Thyroid gland (tissue), 4 donors: ENCODE results near the gene PTPA. TPM values are rescaled to one million over a fixed set of nuclear protein-coding genes. Genes with fewer than 3 reads are reported as not detected.

Experiments used
- DNase-seq, 2 donors: peaks; one replicate each; pipeline ENCODE4 v3.0.0-alpha.2; 2019
- H3K27ac ChIP-seq, 3 donors: fragments of 200-600 bp; sonication (generic); 1 replicate in 2 of 3; 2 replicates in 1 of 3; pipeline ENCODE4 v1.5.1; 2016 to 2019; ENCODE audit warnings: mild to moderate bottlenecking in 1 of 3, moderate library complexity in 1 of 3
- H3K27me3 ChIP-seq: fragments of 200-600 bp; sonication (generic); one replicate; pipeline ENCODE4 v1.5.1; 2019
- H3K36me3 ChIP-seq, 2 donors: fragments of 200-600 bp; sonication (generic); one replicate each; pipeline ENCODE4 v1.5.1; 2016 to 2019
- H3K4me1 ChIP-seq, 2 donors: fragments of 200-600 bp; sonication (generic); one replicate each; pipeline ENCODE4 v1.5.1; 2017 to 2019
- H3K4me3 ChIP-seq, 3 donors: fragments of 200-600 bp; sonication (generic); replicated peaks in 1 of 3; 1 replicate in 2 of 3; 2 replicates in 1 of 3; pipeline ENCODE4 v1.5.1; 2016; ENCODE audit warnings: mild to moderate bottlenecking in 1 of 3
- H3K9me3 ChIP-seq: fragments of 200-600 bp; sonication (generic); one replicate; pipeline ENCODE4 v1.5.1; 2017
- POLR2A ChIP-seq, 2 donors: fragments of 450-650 bp; IDR thresholded peaks; one replicate each; pipeline ENCODE4 v1.6.1; 2017; ENCODE audit warnings: antibody characterized with exemption in 2 of 2, mild to moderate bottlenecking in 2 of 2, moderate library complexity in 1 of 2
- WGBS, 2 donors: methylation state at CpG; one replicate each; pipeline ENCODE4 v1.1.5; 2017; 5-methylcytosine and 5-hydroxymethylcytosine counted together
- intact Hi-C: fragments of 100-400 bp; cut with DNase I; formaldehyde crosslinking; loops from one replicate; pipeline ENCODE4 v1.15.1; 2023
- total RNA-seq, 4 donors: library from RNA; depleted of rRNA; stranded (reverse); fragments of >200 nt; gene quantifications; one replicate each; pipeline ENCODE4 v1.2.3, GENCODE V29; 2016
- TF ChIP-seq, protein P1 (sequence below), 6 experiments: fragments of 200-600 bp in 3 of 6; fragments of 450-650 bp in 3 of 6; sonication (generic) in 3 of 6; IDR thresholded peaks; one replicate each; pipeline ENCODE4 v1.5.1; 2016 to 2019; ENCODE audit warnings: antibody characterized with exemption in 6 of 6, mild to moderate bottlenecking in 2 of 6, inconsistent platforms in 1 of 6, moderate library complexity in 1 of 6

Gene PTPA
- total RNA-seq, 4 donors from 2014 or later, result 45.0 to 117 (median 89.5) TPM

GRCh38 chr9:129077236-129077635, 34.0 kb upstream of the PTPA start:
- intact Hi-C loops, result no loop called here
- Histone ChIP-seq H3K27me3 (no peaks in the 10 kb centered on the region), H3K4me3 (no peak overlapping the region), H3K27ac (no peak overlapping the region), H3K9me3 (no peaks in the 10 kb centered on the region), H3K36me3 (no peaks in the 10 kb centered on the region), H3K4me1 (peaks cover 8 to 15% of the 10 kb centered on the region in 2 donors)
- WGBS, 2 donors, result 88 to 92% methylated on average over 10 of the region's 10 CpGs
- DNase-seq, result no peak
- TF ChIP-seq, protein P1, sequence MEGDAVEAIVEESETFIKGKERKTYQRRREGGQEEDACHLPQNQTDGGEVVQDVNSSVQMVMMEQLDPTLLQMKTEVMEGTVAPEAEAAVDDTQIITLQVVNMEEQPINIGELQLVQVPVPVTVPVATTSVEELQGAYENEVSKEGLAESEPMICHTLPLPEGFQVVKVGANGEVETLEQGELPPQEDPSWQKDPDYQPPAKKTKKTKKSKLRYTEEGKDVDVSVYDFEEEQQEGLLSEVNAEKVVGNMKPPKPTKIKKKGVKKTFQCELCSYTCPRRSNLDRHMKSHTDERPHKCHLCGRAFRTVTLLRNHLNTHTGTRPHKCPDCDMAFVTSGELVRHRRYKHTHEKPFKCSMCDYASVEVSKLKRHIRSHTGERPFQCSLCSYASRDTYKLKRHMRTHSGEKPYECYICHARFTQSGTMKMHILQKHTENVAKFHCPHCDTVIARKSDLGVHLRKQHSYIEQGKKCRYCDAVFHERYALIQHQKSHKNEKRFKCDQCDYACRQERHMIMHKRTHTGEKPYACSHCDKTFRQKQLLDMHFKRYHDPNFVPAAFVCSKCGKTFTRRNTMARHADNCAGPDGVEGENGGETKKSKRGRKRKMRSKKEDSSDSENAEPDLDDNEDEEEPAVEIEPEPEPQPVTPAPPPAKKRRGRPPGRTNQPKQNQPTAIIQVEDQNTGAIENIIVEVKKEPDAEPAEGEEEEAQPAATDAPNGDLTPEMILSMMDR (IDR thresholded peaks at IDR 0.05), result no peak
- TF ChIP-seq POLR2A (IDR thresholded peaks at IDR 0.05), result no peak

- Histone ChIP-seq H3K36me3 (no peaks in the 10 kb centered on the region), H3K27ac (no peak overlapping the region), H3K27me3 (no peaks in the 10 kb centered on the region), H3K4me1 (peaks cover 10 to 17% of the 10 kb centered on the region in 2 donors), H3K9me3 (no peaks in the 10 kb centered on the region), H3K4me3 (no peak overlapping the region)
- TF ChIP-seq, protein P1 (IDR thresholded peaks at IDR 0.05), result no peak
- TF ChIP-seq POLR2A (IDR thresholded peaks at IDR 0.05), result no peak
- 69 to 76% methylated on average over 5 to 7 of the region's 18 CpGs for WGBS, 2 donors
- no peak for DNase-seq
- intact Hi-C loops, result no loop called here
Observed at GRCh38 chr9:129078691-129079503, 32.3 kb upstream of the PTPA start.

- Histone ChIP-seq H3K27ac (no peak overlapping the region), H3K4me3 (no peak overlapping the region), H3K4me1 (peaks cover 10 to 17% of the 10 kb centered on the region in 2 donors), H3K36me3 (no peaks in the 10 kb centered on the region), H3K27me3 (no peaks in the 10 kb centered on the region), H3K9me3 (no peaks in the 10 kb centered on the region)
- TF ChIP-seq, protein P1 (IDR thresholded peaks at IDR 0.05), result no peak
- TF ChIP-seq POLR2A (IDR thresholded peaks at IDR 0.05), result no peak
- 81 to 82% methylated on average over 13 of the region's 13 CpGs for WGBS, 2 donors
- DNase-seq, result no peak
- intact Hi-C loops, result no loop called here
Observed at GRCh38 chr9:129079829-129080228, 31.4 kb upstream of the PTPA start.

DNA sequence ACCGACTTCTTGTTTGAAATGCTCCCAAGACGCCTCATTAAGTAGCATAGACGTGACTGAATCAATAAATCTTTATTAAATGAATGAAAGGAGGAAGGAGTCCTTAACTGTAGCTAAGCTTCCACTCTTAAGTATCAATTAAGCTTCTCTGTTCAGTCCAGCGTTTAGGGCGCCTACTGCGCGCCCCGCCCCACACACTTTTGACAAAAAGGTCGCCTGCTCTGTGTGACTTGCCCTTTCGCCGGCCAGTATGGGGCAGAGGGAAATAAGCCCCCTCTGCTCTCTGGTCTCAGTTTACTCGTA, 31.0 kb upstream of the PTPA start:
- peaks cover 1 to 2% of the 10 kb centered on the region in 2 donors for H3K36me3 ChIP-seq
- intact Hi-C loops, result no loop called here

More for the DNA sequence above, 31.0 kb upstream of the PTPA start:
- Histone ChIP-seq H3K27ac (no peak overlapping the region), H3K9me3 (no peaks in the 10 kb centered on the region), H3K4me3 (peak overlapping the region in 2 of 3 donors; percentile 21 to 92), H3K27me3 (no peaks in the 10 kb centered on the region), H3K4me1 (peaks cover 10 to 17% of the 10 kb centered on the region in 2 donors)
- WGBS, 2 donors, result 6% methylated on average over 11 to 12 of the region's 12 CpGs
- TF ChIP-seq POLR2A (IDR thresholded peaks at IDR 0.05), result no peak
- TF ChIP-seq, protein P1 (IDR thresholded peaks at IDR 0.05), result no peak
- no peak for DNase-seq
